NCI-H460 (cell line): ENCODE results near the gene PRKRA. TPM values are rescaled to one million over a fixed set of nuclear protein-coding genes. Genes with fewer than 3 reads are reported as not detected.
A peak's percentile ranks its signal among the peaks of the same experiment; 100 is the strongest.
"Not testable (repeated sequence)": the region's sequence is repeated elsewhere in the genome, so short reads cannot be mapped to it uniquely, and the experiment has no call there.

Experiments used
- DNase-seq: peaks from one replicate; pipeline ENCODE4 v3.0.0-alpha.2; 2016; ENCODE audit warnings: low read depth; ENCODE audit errors: extremely low read depth
- total RNA-seq: library from RNA; depleted of rRNA; stranded (reverse); fragments of >200 nt; shearing (Covaris generic); gene quantifications from 2 replicates; pipeline ENCODE4 v1.2.3, GENCODE V29; 2014

The PRKRA gene
- total RNA-seq, 1 experiment from 2014 or later, result 96.3 TPM

DNA sequence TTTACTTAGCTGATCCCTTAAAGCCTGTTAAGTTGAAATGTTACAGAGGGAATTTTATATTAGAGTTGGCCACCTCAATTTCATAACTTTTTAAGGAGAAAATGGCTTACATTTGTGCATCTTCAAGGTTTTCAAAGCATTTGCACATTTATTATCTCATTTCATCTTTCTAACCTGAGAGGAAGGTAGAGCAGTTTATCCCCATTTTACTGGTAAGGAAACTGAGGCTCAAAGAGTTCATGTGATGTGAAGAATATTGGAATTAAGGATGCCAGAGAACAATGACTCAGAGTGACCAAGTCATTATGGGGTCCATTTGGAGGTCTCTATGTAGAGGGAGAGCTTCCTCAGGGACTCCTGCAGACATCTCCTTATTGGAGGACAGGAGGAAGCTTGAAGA, 35.0 kb downstream of the PRKRA start:
- DNase-seq, result no peak

DNA sequence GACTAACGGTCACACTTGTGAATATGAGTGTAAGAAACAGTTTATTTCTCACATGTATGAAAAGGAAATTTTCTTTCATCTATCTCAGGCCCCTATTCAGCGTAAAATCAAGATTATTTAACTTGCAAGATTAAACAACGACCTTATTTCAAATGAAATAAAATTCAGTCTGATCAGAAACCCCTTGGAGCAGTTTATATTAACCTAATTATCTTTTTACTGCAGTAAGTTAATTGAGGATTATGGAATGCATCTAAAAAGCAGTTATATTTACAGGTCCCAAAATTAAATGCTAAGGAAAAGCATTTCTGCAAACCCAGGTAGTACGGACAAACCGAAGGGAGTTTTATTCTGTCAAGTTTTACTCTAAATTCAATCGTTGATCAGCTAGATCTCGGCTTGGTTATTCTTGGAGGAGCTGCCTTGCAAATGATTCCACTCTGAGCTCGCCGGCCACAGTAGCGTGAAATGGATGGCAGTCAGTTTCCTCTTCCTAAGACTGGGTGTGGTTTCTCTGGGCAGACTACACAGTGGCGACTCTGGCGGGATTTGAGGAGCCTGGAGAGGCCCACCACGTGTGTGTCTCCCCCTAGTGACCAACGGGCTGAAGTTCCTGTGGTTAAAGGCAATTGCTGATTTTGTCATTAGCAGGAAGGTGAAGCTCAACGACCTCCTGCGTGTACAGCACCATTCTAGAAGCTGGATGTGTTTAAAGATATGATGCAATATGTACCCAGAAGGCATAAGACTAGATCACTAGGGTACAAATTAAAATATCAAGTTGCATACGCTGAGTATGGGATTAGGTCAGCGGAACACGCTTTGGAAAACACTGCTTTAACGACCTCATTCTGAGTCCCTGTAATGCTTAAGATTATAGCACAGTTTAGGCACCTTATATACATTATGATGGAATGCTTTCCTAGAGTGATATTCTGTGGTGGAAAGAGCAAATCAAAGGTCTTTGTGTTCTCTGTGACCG, 36.4 kb downstream of the PRKRA start:
- DNase-seq, result peak; percentile 95

DNA sequence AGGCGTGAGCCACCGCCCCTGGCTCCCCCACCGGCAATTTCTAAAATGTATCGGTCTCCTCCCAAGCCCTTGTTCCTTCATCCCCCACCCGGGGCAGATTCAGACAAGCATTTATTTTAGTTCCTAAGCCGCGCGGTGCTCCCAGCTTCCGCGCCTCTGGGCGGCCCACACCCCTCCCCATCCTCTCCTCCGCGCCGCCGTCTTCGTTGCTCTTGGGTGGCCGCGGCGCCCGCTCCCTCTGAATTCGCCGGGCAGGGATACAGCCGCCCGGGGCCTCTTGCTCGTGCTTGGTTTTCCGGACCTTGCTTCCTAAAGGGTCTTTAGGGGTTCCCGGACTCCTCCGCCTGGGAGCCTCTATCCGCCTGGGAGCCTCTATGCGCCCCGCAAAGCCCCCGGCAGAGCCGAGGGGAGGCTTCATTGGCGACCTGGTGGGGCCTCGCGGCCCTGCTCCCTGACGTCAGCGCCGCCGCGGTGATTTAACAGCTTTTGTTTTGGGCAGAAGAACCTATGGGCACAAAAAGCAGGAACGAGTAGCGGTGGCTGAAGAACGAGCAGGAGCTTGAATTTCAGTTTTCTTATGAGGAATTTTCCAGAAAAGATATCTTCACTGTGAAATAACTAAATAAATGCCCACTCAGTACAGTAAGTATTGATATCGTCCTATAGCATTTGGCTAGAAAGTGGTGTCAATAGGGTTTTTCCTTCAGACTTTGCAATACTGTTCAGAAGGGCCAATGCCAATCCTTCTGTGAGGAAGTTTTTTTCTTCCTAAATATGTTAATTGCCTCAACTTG, 37.3 kb downstream of the PRKRA start:
- DNase-seq, result peak; percentile 55

DNA sequence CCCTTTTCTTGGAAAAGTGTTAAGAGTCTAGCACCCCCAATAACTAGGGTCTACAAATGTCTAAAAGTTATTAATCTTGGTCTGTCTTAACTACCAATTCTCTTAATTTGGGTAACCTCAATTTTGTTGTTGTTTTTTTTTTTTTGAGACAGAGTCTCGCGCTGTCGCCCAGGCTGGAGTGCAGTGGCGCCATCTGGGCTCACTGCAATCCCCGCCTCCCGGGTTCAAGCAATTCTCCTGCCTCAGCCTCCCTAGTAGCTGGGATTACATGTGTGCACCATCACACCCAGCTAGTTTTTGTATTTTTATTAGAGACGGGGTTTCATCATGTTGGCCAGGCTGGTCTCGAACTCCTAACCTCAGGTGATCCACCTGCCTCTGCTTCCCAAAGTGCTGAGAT, 38.5 kb downstream of the PRKRA start:
- DNase-seq, result not testable (repeated sequence)

DNA sequence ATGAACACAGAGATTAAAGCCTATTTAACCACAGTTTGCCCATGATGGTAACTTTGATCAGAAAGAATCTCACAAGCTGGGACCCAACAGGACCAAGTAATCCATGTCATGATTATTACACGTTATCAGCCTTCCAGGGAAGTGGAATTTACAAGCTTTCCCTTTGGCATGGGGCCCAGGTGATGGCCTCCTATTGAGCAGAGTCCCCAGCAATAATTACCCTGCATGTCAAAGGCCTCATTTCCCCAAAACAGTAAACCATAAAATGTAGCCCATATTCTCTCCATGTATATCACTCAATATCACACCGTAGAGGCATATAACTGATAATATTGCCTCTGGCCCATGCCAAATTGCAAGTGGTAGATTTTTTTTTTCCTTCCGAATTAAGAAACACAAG, 38.9 kb downstream of the PRKRA start:
- no peak for DNase-seq

DNA sequence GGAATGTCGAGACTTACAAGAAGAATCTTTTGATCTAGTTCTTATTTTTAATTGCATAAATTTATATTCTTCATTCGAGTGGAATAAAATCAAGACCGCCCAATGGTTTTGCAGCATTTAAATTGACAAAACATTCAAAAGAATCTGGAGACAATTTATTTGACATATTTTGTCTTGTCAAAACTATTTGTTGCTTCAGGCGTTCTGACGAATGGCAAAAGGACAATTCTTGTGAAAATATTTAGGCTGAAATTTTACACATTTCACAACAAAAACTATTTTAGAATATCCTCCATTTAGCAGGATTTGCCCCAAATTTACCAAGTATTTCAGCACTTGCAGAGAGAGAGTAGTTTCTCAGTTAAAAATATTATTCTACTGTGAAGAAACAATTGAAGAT, 41.7 kb downstream of the PRKRA start:
- DNase-seq, result no peak

DNA sequence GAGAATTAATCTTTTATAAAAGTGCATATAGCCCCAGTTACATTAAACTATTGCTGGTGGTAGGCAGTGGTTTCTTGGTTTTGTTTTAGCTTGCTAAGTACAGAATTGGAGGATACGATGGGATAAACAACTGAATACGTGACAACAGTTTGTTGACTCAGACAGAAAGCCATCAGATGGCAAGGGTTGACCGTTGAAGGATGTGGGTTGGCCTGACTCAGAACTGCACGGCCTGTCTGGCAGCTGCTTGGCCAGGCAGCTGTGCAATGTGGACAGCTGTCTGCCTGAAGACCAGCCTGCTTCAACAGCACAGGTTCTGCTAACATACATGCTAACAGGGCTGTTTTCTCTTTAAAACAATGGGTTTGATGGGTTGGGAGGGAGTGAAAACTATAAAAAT, 46.6 kb downstream of the PRKRA start:
- DNase-seq, result no peak

DNA sequence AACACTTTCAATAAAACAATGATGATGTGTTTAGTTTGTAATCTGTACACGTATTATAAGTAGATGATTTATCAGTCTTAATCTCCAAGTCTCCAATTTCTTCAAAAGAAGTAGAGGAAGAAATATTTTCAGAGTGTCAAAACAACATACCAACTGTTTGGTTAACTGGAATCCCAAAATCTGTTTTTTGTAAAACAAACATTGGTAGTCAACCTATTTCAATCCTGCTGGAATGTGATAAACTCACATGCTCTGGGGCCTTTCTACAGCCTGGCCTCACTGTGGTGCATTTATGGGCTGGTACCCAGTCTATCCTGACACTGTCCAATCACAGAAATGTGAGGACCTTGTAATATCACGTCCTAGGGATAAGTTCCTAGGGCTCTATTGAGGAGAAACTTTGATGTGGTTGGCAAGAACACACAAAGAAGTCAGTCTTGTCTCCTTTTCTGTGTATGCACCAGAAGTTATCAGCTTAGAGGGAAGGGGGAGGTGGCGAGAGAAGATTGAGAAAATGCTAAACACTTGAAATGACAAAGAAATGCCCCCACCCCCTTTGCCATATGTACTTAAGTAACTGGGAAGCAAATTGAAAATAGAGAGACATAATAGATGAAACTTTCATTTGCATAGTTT, 47.2 kb downstream of the PRKRA start:
- DNase-seq, result no peak

DNA sequence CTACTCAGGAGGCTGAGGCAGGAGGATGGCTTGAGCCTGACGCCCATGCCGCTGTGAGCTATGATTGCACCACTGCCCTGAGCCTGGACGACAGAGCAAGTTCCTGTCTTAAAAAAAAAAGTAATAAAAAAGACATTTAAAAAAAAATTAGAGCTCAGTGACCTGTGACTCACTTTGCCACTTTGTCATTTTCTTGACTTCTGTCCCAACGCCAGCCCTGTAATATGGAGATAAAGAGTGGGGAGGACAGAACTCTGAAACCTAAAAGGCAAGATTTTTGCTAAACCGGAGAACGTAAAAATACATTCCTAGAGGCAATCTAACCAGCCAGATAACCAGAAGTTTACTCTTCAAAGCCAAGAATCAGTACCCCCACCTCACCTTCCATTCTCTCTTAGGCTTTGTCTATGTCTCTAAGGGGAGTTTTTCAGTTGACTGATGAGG, 49.0 kb downstream of the PRKRA start:
- no peak for DNase-seq

DNA sequence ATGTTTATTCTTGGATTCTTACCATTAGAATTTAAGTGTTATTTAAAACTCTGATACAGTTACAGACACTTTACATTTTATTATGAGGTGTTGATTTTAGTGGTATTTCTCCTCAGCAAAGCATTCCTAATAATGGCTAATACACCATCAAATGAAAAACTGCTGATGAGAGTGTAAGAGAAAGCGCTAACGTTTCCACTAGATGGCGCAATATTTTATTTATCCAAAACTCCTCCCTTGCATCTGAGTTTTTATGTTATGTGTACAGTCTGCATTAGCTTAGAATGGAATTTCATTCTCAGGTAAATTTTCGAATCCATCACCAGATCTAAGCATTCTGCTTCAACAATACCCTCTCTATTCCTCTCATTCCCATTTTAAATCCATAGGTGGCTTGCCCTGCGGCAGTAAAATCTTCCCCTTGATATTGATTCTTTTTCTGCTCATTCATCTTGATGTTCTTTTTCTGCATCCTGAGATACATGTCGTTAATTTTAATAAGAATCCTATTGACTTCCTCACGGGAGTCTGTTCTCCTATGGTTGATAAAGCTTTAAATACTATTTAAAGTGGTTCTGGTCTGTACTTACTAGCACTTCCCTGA, 53.9 kb downstream of the PRKRA start:
- DNase-seq, result peak; percentile 45

DNA sequence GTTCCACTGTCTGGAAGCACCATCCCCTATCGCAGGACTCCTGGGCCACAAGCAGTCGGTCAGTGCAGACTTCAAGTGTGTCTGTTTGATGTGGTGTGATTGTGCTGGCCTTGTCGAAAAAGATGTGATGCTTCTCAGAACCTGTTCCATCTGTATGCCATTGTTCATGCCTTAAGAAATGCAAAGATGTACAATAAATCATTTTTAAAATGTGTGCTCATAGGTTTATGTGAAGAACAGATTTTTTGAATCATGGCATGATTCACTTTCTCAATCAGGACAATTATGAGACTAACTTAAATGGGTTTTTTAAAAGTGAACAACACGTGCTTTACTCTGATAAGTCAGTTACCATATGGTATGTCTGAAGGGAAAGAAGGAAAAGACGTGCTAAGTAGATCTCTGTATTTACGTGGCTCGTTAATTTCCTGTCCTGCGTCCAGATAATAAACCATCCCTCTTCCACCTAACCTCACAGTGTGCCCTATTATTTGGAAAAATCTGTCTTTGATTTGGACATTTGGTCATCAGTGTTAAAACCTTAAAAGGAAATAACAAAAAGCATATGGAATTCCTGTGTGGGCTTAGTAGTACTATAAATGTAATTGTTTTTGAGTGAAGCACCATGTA, 54.9 kb downstream of the PRKRA start:
- DNase-seq, result no peak

DNA sequence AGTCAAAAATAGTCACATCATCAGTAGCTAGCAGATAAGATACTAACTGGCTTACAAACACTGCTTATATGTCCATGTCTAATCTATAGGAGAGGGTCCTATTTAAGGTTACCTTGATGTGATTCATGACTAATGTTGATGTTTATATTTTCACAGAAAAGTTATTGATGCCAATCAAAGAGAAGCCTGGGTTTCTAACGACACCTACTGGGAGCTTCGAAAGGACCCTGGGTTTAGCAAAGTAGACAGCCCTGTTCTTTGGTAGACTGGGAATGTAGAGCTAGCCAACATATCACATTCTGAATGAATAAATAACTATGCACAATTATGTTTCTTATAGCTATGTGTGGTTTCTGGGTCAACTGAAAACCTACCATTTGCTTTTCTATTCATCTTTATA, 55.7 kb downstream of the PRKRA start:
- DNase-seq, result no peak

DNA sequence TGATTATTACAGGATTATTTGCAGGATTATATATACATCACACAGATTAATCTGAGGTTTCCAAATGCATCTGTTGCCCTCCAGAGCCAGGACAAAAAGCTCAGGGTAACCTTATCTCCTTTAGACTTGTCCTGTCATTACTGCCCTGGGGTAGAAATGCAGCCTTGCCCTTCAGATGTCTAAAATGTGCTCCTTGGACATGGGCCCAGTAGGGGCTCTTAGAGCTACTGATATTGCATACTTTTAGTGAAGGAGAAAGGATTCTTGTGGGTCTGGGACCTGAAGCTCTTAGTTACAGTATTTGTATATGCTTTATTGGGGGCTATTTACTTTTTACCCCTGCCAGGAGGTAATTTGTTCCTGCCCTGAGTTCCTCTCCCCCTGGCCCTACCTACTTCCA, 56.1 kb downstream of the PRKRA start:
- DNase-seq, result no peak

DNA sequence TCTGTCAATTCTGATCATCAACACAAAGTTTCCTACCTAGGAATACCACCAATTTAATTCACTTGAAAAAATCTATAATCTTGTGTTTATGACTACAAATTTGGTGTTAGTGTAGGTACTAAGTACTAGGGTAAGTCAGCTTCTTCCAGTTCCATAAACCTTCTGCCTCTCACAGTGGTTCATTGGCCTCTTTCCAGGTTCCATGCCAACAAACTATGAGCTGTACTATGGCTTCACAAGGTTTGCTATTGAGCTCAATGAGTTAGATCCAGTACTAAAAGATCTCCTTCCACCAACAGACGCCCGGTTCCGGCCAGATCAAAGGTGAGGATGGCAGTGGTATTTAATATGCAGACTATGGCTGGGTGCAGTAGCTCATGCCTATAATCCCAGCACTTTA, 58.8 kb downstream of the PRKRA start:
- no peak for DNase-seq

DNA sequence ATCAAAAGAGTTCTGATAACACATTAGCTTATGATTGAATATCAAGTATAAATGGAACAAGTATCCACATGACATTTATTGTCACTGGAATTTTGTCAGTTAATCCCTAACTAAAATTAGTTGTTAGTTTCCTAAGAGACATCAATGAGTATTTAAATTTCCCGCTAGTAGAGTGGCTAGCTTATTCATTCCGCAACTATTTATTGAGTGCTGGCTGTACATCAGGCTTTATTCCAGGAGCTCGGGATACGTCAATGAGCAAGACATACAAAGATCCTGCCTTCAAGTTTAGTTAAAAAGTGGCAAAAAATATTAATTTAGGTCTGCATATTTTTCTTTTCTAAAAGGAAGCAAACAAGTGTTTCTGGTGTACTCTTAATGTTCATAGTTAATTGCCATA, 59.3 kb downstream of the PRKRA start:
- DNase-seq, result no peak

DNA sequence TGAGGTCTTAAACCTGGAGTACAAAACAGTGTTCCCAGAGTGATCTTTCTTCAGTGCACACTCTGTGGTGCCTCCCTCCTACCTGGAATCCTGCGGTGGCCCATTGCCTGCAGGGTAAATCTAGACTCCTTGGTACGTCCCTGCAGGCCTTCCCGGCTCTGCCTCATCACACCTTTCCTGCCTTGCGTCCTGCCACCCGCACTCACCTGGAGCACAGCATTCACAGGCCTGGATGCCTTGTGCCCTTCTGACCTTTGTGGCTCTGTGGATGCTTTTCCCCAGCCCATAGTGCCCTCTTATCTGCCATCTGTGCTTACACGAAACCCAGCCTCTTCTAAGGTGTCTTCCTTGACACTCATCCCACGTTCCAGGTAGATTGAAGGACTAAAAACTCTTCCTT, 62.7 kb downstream of the PRKRA start:
- no peak for DNase-seq

DNA sequence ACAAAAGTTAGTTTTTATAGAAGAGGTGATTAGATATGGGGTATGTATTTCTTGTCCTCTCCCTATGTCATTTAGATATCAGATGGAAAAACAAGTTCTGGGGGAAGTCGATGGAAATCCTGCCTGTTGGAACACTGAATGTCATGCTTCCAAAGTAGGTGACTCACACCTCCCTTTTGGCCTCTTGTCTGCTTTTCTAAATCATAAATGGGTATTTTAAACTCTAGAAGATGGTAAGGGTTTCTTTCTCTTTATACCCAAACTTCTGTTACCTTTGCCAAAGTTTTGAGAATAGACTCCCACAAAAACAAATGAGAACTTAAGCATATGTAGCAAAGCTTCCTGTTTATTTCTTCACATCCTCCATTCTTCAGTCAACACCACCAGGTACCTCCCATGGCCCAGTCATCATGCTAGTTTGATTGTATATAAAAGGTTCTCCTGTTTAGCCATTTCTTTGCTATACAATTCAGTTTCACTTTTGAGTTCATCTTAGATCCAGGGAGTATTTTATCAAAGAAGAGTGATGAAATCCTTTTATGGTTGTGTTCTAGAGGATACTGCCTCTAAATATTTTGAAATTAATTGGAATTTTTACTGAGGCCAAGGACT, 63.9 kb downstream of the PRKRA start:
- DNase-seq, result no peak

DNA sequence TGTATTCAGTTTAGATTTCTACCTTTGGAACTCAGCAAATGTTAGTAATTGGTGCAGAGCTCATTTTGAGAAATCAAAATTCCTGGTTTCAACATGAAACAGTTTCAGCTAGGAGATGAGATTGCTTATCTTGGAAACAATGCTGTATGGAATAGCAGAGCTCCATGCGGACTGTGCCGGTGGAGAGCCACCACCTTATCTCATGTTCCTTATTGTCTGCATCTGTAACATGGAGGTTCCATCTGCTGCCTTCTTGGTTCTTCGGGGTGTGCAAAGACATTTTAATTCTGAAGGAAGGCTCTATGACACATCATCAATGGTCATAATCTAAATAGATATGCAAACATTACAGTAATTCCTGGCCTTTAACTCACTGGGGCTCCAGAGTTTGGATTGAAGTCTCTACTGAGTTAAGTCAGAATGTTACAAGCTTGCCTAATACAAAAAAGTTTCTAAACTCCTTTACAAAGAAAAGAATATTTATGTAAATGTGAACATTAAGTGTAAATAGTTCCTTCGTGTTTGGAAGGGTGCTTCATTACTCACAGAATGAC, 65.3 kb downstream of the PRKRA start:
- DNase-seq, result no peak

DNA sequence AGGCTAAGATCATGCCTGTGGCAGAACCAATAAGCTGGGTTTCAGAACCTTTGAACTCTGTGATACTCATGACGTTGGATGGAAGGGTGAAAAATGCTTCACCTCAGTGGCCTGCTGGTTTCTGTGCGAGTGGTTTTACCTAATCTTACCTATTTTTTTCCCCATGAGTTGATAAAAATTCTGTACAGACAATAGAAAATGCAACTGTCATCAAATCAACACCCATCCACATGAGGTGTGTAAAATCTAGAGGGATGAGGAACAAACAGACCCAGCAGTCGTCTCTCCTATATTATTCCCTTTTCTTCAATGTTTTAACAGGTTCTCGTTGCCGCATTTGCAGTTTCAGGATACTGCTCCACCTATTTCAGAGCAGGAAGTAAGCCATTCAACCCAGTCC, 67.3 kb downstream of the PRKRA start:
- no peak for DNase-seq
